Neuronal stem cell (in vitro differentiated cells): Measurements from ENCODE around the gene TSPOAP1.

Experiments used
- DNase-seq: peaks from one replicate; pipeline ENCODE4 v3.0.0-alpha.2; 2013; ENCODE audit warnings: low spot score
- H2AFZ ChIP-seq: one replicate; pipeline ENCODE4 v1.6.1; 2013; ENCODE audit warnings: mild to moderate bottlenecking, low read length, inconsistent platforms
- H2AK5ac ChIP-seq: 2 replicates; pipeline ENCODE4 v1.6.1; 2013; ENCODE audit warnings: low read depth, mild to moderate bottlenecking, inconsistent platforms, low read length, moderate library complexity, mixed read lengths
- H2BK120ac ChIP-seq: 2 replicates; pipeline ENCODE4 v1.6.1; 2013; ENCODE audit warnings: low read depth, mild to moderate bottlenecking, inconsistent platforms, low read length, moderate library complexity, mixed read lengths
- H2BK12ac ChIP-seq: one replicate; pipeline ENCODE4 v1.6.1; 2013; ENCODE audit warnings: low read length, inconsistent platforms
- H2BK15ac ChIP-seq: 2 replicates; pipeline ENCODE4 v1.6.1; 2013; ENCODE audit warnings: mild to moderate bottlenecking, low read length, inconsistent platforms, mixed read lengths
- H2BK5ac ChIP-seq: one replicate; pipeline ENCODE4 v1.6.1; 2013; ENCODE audit warnings: inconsistent platforms, mild to moderate bottlenecking, low read length, moderate library complexity
- H3K14ac ChIP-seq: one replicate; pipeline ENCODE4 v1.6.1; 2013; ENCODE audit warnings: low read length, inconsistent platforms
- H3K18ac ChIP-seq: 2 replicates; pipeline ENCODE4 v1.6.1; 2013; ENCODE audit warnings: low read length, inconsistent platforms
- H3K23ac ChIP-seq: 2 replicates; pipeline ENCODE4 v1.6.1; 2013; ENCODE audit warnings: low read depth, mild to moderate bottlenecking, mixed read lengths, low read length, inconsistent platforms; ENCODE audit not compliant: poor library complexity
- H3K27ac ChIP-seq: replicated peaks from 3 replicates; pipeline ENCODE4 v1.5.1; 2013; ENCODE audit warnings: low read length, inconsistent platforms
- H3K27me3 ChIP-seq, 3 experiments: 2 replicates each; pipeline ENCODE4 v1.6.1; 2013; ENCODE audit warnings: low read length in 3 of 3, mild to moderate bottlenecking in 2 of 3, inconsistent platforms in 1 of 3, low read depth in 1 of 3, mixed read lengths in 1 of 3, moderate library complexity in 1 of 3; ENCODE audit not compliant: control insufficient read depth in 3 of 3, insufficient read depth in 3 of 3
- H3K36me3 ChIP-seq, 2 donors: replicated peaks in 1 of 2; 2 replicates each; pipeline ENCODE4 v1.6.1; 2013; ENCODE audit warnings: low read length in 2 of 2; ENCODE audit not compliant: control insufficient read depth in 2 of 2, insufficient read depth in 2 of 2
- H3K4ac ChIP-seq: 2 replicates; pipeline ENCODE4 v1.6.1; 2013; ENCODE audit warnings: inconsistent platforms, mild to moderate bottlenecking, low read length, moderate library complexity
- H3K4me1 ChIP-seq, 2 donors: 1 replicate in 1 of 2; 2 replicates in 1 of 2; pipeline ENCODE4 v1.6.1; 2013; ENCODE audit warnings: low read length in 2 of 2, low read depth in 1 of 2; ENCODE audit not compliant: control insufficient read depth in 2 of 2, insufficient read depth in 1 of 2
- H3K4me2 ChIP-seq: one replicate; pipeline ENCODE4 v1.6.1; 2013; ENCODE audit warnings: mild to moderate bottlenecking, low read length, inconsistent platforms; ENCODE audit not compliant: insufficient read depth, poor library complexity, severe bottlenecking
- H3K4me3 ChIP-seq, 2 donors: 2 replicates each; pipeline ENCODE4 v1.5.1; 2013; ENCODE audit warnings: low read length in 2 of 2, mild to moderate bottlenecking in 2 of 2, inconsistent platforms in 1 of 2, moderate library complexity in 1 of 2
- H3K79me1 ChIP-seq: one replicate; pipeline ENCODE4 v1.6.1; 2013; ENCODE audit warnings: low read depth, mild to moderate bottlenecking, inconsistent platforms, low read length, moderate library complexity
- H3K9ac ChIP-seq: one replicate; pipeline ENCODE4 v1.6.1; 2013; ENCODE audit warnings: mild to moderate bottlenecking, low read depth, low read length, inconsistent platforms; ENCODE audit not compliant: poor library complexity
- H3K9me3 ChIP-seq, 2 donors: replicated peaks in 1 of 2; 2 replicates each; pipeline versions ENCODE3 to v1.6.1; 2013; ENCODE audit warnings: low read length in 2 of 2, mild to moderate bottlenecking in 2 of 2, inconsistent platforms in 1 of 2, low read depth in 1 of 2, mixed read lengths in 1 of 2, moderate library complexity in 1 of 2; ENCODE audit not compliant: control insufficient read depth in 2 of 2, insufficient read depth in 1 of 2
- H4K8ac ChIP-seq: one replicate; pipeline ENCODE4 v1.6.1; 2013; ENCODE audit warnings: low read depth, mild to moderate bottlenecking, inconsistent platforms, low read length, moderate library complexity
- H4K91ac ChIP-seq: one replicate; pipeline ENCODE4 v1.6.1; 2013; ENCODE audit warnings: low read length, low read depth, mild to moderate bottlenecking, inconsistent platforms; ENCODE audit not compliant: poor library complexity
- WGBS, 2 donors: extraction: QIAGEN DNeasy Blood & Tissue Kit; methylation state at CpG; one replicate each; pipeline ENCODE4 v1.1.7; 2013; ENCODE audit warnings: missing lambda C conversion rate in 2 of 2, mixed read lengths in 1 of 2; ENCODE audit not compliant: insufficient read length in 2 of 2, insufficient replicate concordance in 1 of 2; ENCODE audit errors: extremely low coverage in 2 of 2; 5-methylcytosine and 5-hydroxymethylcytosine counted together

TSPOAP1 gene

GRCh38 chr17:58320163-58320558 is 8.4 kb downstream of the TSPOAP1 start:
- no peak overlapping the region for H3K18ac ChIP-seq
- H3K23ac ChIP-seq: no peak overlapping the region
- peaks cover 0 to 17% (median 0%) of the 10 kb centered on the region in 3 experiments for H3K27me3 ChIP-seq
- H3K9ac ChIP-seq: no peak overlapping the region
- no peak overlapping the region for H2AK5ac ChIP-seq
- no peak overlapping the region for H4K91ac ChIP-seq
- no peak overlapping the region for H2BK5ac ChIP-seq
- H2BK12ac ChIP-seq: no peak overlapping the region
- H4K8ac ChIP-seq: no peak overlapping the region
- H3K27ac ChIP-seq: no peak overlapping the region
- H3K4me1 ChIP-seq: peaks cover 0 to 11% of the 10 kb centered on the region in 2 donors
- WGBS, 2 donors: no CpG with 5 or more reads among the region's 7 CpGs
- no peak overlapping the region for H3K4me3 ChIP-seq
- no peak overlapping the region for H3K4me2 ChIP-seq
- H3K4ac ChIP-seq: no peak overlapping the region
- no peaks in the 10 kb centered on the region for H3K9me3 ChIP-seq
- peaks cover 0 to 12% of the 10 kb centered on the region in 2 donors for H3K36me3 ChIP-seq
- DNase-seq: no peak
- H2AFZ ChIP-seq: no peak overlapping the region
- H3K79me1 ChIP-seq: no peaks in the 10 kb centered on the region
- no peak overlapping the region for H3K14ac ChIP-seq
- H2BK120ac ChIP-seq: no peak overlapping the region
- no peak overlapping the region for H2BK15ac ChIP-seq

GRCh38 chr17:58319173-58320162 is 9.1 kb downstream of the TSPOAP1 start:
- Histone ChIP-seq H2AFZ (no peak overlapping the region), H2AK5ac (no peak overlapping the region), H3K4me3 (no peak overlapping the region), H3K23ac (peak overlapping the region; percentile 44), H3K79me1 (no peaks in the 10 kb centered on the region), H2BK12ac (no peak overlapping the region), H4K8ac (peak overlapping the region; percentile 74), H3K27me3 (peaks cover 0 to 12% (median 0%) of the 10 kb centered on the region in 3 experiments), H3K4ac (no peak overlapping the region), H3K4me1 (peaks cover 0 to 6% of the 10 kb centered on the region in 2 donors), H3K36me3 (peaks cover 0 to 12% of the 10 kb centered on the region in 2 donors), H2BK120ac (no peak overlapping the region), H3K9me3 (no peaks in the 10 kb centered on the region), H2BK15ac (peak overlapping the region; percentile 39), H3K27ac (no peak overlapping the region), H3K9ac (no peak overlapping the region), H4K91ac (no peak overlapping the region), H3K14ac (no peak overlapping the region), H2BK5ac (no peak overlapping the region), H3K18ac (no peak overlapping the region), H3K4me2 (no peak overlapping the region)
- DNase-seq: no peak
- no CpG with 5 or more reads among the region's 25 CpGs for WGBS, 2 donors

- no peak overlapping the region for H4K91ac ChIP-seq
- H3K4me2 ChIP-seq: no peak overlapping the region
- no peak overlapping the region for H3K9ac ChIP-seq
- H2BK12ac ChIP-seq: no peak overlapping the region
- H3K36me3 ChIP-seq: peaks cover 0 to 12% of the 10 kb centered on the region in 2 donors
- H3K23ac ChIP-seq: no peak overlapping the region
- H2BK15ac ChIP-seq: no peak overlapping the region
- H3K18ac ChIP-seq: peak overlapping the region; percentile 15
- no peak overlapping the region for H2BK120ac ChIP-seq
- H3K79me1 ChIP-seq: no peaks in the 10 kb centered on the region
- peaks cover 0 to 2% of the 10 kb centered on the region in 2 donors for H3K4me1 ChIP-seq
- no peak overlapping the region for H4K8ac ChIP-seq
- no peak overlapping the region for H3K4me3 ChIP-seq
- H3K27ac ChIP-seq: no peak overlapping the region
- no peak overlapping the region for H2AFZ ChIP-seq
- H3K4ac ChIP-seq: no peak overlapping the region
- no peak overlapping the region for H2BK5ac ChIP-seq
- no peak overlapping the region for H2AK5ac ChIP-seq
- peaks cover 0 to 7% (median 0%) of the 10 kb centered on the region in 3 experiments for H3K27me3 ChIP-seq
- DNase-seq: no peak
- no CpG with 5 or more reads among the region's 7 CpGs for WGBS, 2 donors
- no peak overlapping the region for H3K14ac ChIP-seq
- no peaks in the 10 kb centered on the region for H3K9me3 ChIP-seq
Measured at GRCh38 chr17:58318627-58319172, 9.9 kb downstream of the TSPOAP1 start.

GRCh38 chr17:58318065-58318481 is 10.5 kb downstream of the TSPOAP1 start:
- Histone ChIP-seq H2BK12ac (no peak overlapping the region), H2BK15ac (peak overlapping the region; percentile 67), H3K36me3 (peaks cover 0 to 12% of the 10 kb centered on the region in 2 donors), H3K4me3 (no peak overlapping the region), H3K9ac (no peak overlapping the region), H2AK5ac (peak overlapping the region; percentile 19), H3K79me1 (no peaks in the 10 kb centered on the region), H3K4ac (no peak overlapping the region), H3K27ac (no peak overlapping the region), H2BK120ac (no peak overlapping the region), H3K27me3 (peaks cover 0 to 1% (median 0%) of the 10 kb centered on the region in 3 experiments), H2BK5ac (no peak overlapping the region), H3K18ac (no peak overlapping the region), H2AFZ (no peak overlapping the region), H4K91ac (no peak overlapping the region), H3K4me2 (no peak overlapping the region), H3K14ac (no peak overlapping the region), H4K8ac (no peak overlapping the region), H3K4me1 (no peaks in the 10 kb centered on the region), H3K9me3 (no peaks in the 10 kb centered on the region), H3K23ac (no peak overlapping the region)
- DNase-seq: no peak
- WGBS, 2 donors: no CpG with 5 or more reads among the region's 9 CpGs
